Tibial nerve (tissue), 4 donors: ENCODE measurements around the gene OR7A5. TPM values are rescaled to one million over a fixed set of nuclear protein-coding genes. Genes with fewer than 3 reads are reported as not detected.

Source experiments
- DNase-seq, 2 donors: peaks; one replicate each; pipeline ENCODE4 v3.0.0-alpha.2; 2019; ENCODE audit warnings: low spot score in 2 of 2
- H3K27ac ChIP-seq, 4 donors: fragments of 200-600 bp; sonication (generic) in 3 of 4; one replicate each; pipeline ENCODE4 v1.5.1; 2017 to 2019; ENCODE audit warnings: mild to moderate bottlenecking in 1 of 4
- H3K27me3 ChIP-seq, 2 donors: fragments of 200-600 bp; sonication (generic) in 1 of 2; one replicate each; pipeline versions ENCODE4 v1.5.1 to v1.6.0; 2017 to 2019
- H3K36me3 ChIP-seq, 3 donors: fragments of 200-600 bp; sonication (generic); one replicate each; pipeline ENCODE4 v1.5.1; 2018 to 2019
- H3K4me1 ChIP-seq, 4 donors: fragments of 200-600 bp; sonication (generic) in 3 of 4; one replicate each; pipeline ENCODE4 v1.5.1; 2017 to 2019
- H3K4me3 ChIP-seq, 4 donors: fragments of 200-600 bp; sonication (generic) in 3 of 4; one replicate each; pipeline ENCODE4 v1.5.1; 2017 to 2019; ENCODE audit warnings: mild to moderate bottlenecking in 1 of 4, moderate library complexity in 1 of 4
- H3K9me3 ChIP-seq, 4 donors: fragments of 200-600 bp; sonication (generic) in 3 of 4; one replicate each; pipeline ENCODE4 v1.5.1; 2017 to 2019
- EP300 ChIP-seq, 2 donors: sonication (generic); formaldehyde crosslinking; IDR thresholded peaks; one replicate each; pipeline ENCODE4 v1.6.1; 2017; ENCODE audit warnings: antibody characterized with exemption in 2 of 2, mild to moderate bottlenecking in 1 of 2
- POLR2A ChIP-seq, 2 donors: fragments of 450-650 bp; IDR thresholded peaks; one replicate each; pipeline ENCODE4 v1.6.1; 2017; ENCODE audit warnings: antibody characterized with exemption in 2 of 2, mild to moderate bottlenecking in 2 of 2, moderate library complexity in 2 of 2
- WGBS, 2 donors: methylation state at CpG; one replicate each; pipeline ENCODE4 v1.1.5; 2018; 5-methylcytosine and 5-hydroxymethylcytosine counted together
- total RNA-seq, 4 donors: library from RNA; depleted of rRNA; stranded (reverse); fragments of >200 nt; gene quantifications; one replicate each; pipeline ENCODE4 v1.1.0, GENCODE V29; 2016
- TF ChIP-seq, protein P1 (sequence below), 5 experiments: fragments of 200-600 bp in 3 of 5; fragments of 450-650 bp in 2 of 5; sonication (generic) in 3 of 5; IDR thresholded peaks; one replicate each; pipeline ENCODE4 v1.5.1; 2016 to 2019; ENCODE audit warnings: antibody characterized with exemption in 5 of 5, mild to moderate bottlenecking in 3 of 5, moderate library complexity in 2 of 5

Gene OR7A5
- 1 to 10 TPM in 2 of 4 donors, under 1 TPM in 2; 0.22 to 1.8 (median 0.80) TPM for total RNA-seq

DNA sequence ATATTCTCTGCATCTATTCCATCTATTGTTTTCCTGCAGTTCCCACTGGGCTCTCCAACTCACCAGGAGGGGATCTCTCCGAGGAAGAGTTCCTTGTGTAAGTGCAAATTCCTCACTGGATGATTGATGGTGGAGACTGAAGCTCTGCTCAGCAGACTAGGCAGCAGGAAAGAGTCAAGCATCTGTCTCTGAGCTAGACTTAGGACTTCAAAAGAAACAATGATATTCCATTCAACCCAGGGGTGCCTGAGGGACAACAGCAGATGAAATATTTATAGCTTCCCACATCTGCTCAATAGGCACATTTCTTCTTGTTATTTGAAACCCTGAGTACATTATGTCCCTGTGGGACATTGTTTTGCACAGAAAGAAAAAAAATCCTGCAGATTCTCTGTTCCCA lies at the start of gene OR7A5, which contains the start of gene OR7C1:
OR7A5 (minus strand) TSS at position 175 of the 400 bp plus-strand sequence. CDS start 6,944 bp downstream, outside the sequence.
OR7C1 (minus strand) TSS at position 175 of the 400 bp plus-strand sequence. CDS start 35,049 bp downstream, outside the sequence.
- Histone ChIP-seq H3K4me1 (no peaks in the 10 kb centered on the region), H3K27me3 (no peaks in the 10 kb centered on the region), H3K9me3 (no peaks in the 10 kb centered on the region), H3K36me3 (no peaks in the 10 kb centered on the region), H3K27ac (no peak within 1 kb of the TSS), H3K4me3 (no peak within 1 kb of the TSS)
- no peak for DNase-seq
- 6 to 30% methylated on average over 1 of the region's 1 CpG for WGBS, 2 donors
- TF ChIP-seq POLR2A (IDR thresholded peaks at IDR 0.05) (no peak), EP300 (IDR thresholded peaks at IDR 0.05) (no peak)
- TF ChIP-seq, protein P1, sequence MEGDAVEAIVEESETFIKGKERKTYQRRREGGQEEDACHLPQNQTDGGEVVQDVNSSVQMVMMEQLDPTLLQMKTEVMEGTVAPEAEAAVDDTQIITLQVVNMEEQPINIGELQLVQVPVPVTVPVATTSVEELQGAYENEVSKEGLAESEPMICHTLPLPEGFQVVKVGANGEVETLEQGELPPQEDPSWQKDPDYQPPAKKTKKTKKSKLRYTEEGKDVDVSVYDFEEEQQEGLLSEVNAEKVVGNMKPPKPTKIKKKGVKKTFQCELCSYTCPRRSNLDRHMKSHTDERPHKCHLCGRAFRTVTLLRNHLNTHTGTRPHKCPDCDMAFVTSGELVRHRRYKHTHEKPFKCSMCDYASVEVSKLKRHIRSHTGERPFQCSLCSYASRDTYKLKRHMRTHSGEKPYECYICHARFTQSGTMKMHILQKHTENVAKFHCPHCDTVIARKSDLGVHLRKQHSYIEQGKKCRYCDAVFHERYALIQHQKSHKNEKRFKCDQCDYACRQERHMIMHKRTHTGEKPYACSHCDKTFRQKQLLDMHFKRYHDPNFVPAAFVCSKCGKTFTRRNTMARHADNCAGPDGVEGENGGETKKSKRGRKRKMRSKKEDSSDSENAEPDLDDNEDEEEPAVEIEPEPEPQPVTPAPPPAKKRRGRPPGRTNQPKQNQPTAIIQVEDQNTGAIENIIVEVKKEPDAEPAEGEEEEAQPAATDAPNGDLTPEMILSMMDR (IDR thresholded peaks at IDR 0.05): no peak

DNA sequence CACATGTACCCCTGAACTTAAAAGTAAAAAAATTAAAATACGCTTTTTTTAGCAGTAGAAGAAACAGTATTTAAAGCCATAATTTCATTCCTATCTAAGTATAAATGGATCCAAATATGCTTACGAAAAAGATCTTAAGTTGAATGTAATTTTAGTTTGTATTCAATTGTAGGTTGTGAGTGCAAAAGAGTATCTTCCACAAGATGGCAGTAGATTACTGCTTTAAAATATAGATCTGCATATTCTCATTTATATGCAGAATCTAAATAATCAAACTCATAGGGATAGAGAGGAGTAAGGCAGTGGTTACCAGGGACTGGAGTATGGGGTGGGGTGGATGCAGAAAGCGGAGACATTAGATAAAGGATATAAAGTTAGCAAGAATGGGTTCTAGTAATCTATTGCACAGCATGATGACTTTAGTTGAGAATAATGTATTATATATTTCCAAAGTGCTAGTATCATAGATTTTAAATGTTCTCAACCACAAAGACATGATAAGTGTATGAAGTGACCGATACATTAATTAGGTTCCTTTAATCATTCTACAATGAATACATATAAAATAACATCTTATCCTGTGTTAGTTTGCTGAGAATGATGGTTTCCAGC lies 36.7 kb upstream of the OR7A5 start:
- TF ChIP-seq EP300 (IDR thresholded peaks at IDR 0.05): no peak
- TF ChIP-seq, protein P1 (IDR thresholded peaks at IDR 0.05): peak in 3 of 5 experiments; percentile 9 to 34 (median 19)
- no peak overlapping the region for H3K4me3 ChIP-seq
- DNase-seq: no peak
- no peaks in the 10 kb centered on the region for H3K27me3 ChIP-seq
- H3K27ac ChIP-seq: no peak overlapping the region
- no peaks in the 10 kb centered on the region for H3K36me3 ChIP-seq
- WGBS, 2 donors: 71 to 76% methylated on average over 4 of the region's 4 CpGs
- no peaks in the 10 kb centered on the region for H3K4me1 ChIP-seq
- no peaks in the 10 kb centered on the region for H3K9me3 ChIP-seq

DNA sequence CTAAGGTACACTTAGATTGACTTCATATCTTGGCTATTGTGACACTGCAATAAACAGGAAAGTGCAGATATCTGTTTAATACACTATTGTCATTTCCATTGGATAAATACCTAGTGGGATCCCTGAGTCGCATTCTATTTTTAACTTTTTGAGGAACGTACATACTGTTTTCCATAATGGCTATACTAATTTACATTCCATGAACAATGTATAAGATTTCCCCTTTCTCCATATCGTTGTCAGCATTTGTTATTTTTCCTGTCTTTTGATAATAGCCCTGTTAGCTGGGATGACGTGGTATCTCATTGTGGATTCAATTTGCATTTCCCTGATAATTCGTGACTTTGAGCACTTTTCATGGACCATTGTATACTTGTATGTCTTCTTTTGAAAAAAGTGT lies 33.5 kb upstream of the OR7A5 start:
- no peaks in the 10 kb centered on the region for H3K36me3 ChIP-seq
- 74 to 77% methylated on average over 5 of the region's 5 CpGs for WGBS, 2 donors

DNA sequence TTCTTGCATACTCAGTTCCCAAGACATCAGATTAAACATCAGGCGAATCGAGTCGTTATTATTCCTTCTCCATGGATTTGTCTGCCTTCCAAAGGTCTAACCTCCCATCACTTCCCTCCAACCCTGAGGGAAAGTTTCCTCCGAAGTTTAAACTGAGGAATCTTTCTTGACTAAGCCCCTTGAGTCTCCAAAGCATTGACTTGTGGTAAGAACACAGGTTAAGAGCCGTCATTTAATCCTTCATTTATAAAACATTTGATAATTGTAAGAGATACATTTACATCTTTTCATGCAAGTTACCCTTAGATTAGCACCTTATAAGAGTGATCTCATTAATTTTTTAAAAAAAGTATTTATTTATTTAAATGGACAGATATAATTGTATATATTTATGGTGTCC lies 13.8 kb upstream of the OR7A5 start, which contains the start of gene OR7A10:
OR7A10 (minus strand) TSS at position 101 of the 400 bp plus-strand sequence. CDS start 7,045 bp downstream, outside the sequence.
- DNase-seq: no peak
- H3K9me3 ChIP-seq: no peaks in the 10 kb centered on the region
- WGBS, 2 donors: 57 to 70% methylated on average over 5 of the region's 5 CpGs
- H3K4me3 ChIP-seq: no peak within 1 kb of the TSS
- H3K27me3 ChIP-seq: no peaks in the 10 kb centered on the region
- no peaks in the 10 kb centered on the region for H3K4me1 ChIP-seq
- TF ChIP-seq, protein P1 (IDR thresholded peaks at IDR 0.05): no peak
- no peak for TF ChIP-seq EP300 (IDR thresholded peaks at IDR 0.05)
- no peak for TF ChIP-seq POLR2A (IDR thresholded peaks at IDR 0.05)
- H3K27ac ChIP-seq: no peak within 1 kb of the TSS
- no peaks in the 10 kb centered on the region for H3K36me3 ChIP-seq

More for the DNA sequence above, 33.5 kb upstream of the OR7A5 start:
- H3K4me3 ChIP-seq: no peak overlapping the region
- no peak overlapping the region for H3K27ac ChIP-seq
- H3K9me3 ChIP-seq: no peaks in the 10 kb centered on the region
- TF ChIP-seq, protein P1 (IDR thresholded peaks at IDR 0.05): no peak
- TF ChIP-seq POLR2A (IDR thresholded peaks at IDR 0.05) (no peak), EP300 (IDR thresholded peaks at IDR 0.05) (no peak)
- no peaks in the 10 kb centered on the region for H3K27me3 ChIP-seq
- DNase-seq: no peak
- no peaks in the 10 kb centered on the region for H3K4me1 ChIP-seq

DNA sequence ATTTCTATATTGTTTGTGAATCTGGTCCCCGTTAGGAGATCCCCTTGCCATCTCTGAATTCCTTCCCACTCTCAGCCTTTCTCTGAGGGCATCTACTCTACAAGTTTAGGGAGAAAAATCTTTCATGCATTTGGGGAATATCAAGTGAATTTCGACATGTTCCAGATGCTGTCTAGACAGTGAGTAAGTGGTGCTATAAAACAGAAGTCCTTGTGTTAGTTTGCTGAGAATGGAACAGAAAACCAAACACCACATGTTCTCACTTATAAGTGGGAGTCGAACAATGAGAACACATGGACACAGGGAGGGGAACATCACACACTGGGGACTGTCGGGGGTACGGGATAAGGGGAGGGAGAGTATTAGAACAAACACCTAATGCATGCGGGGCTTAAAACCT lies 8.6 kb upstream of the OR7A5 start:
- Histone ChIP-seq H3K4me3 (no peak overlapping the region), H3K4me1 (no peaks in the 10 kb centered on the region), H3K9me3 (no peaks in the 10 kb centered on the region), H3K27me3 (no peaks in the 10 kb centered on the region), H3K36me3 (no peaks in the 10 kb centered on the region), H3K27ac (no peak overlapping the region)
- TF ChIP-seq, protein P1 (IDR thresholded peaks at IDR 0.05): no peak
- TF ChIP-seq POLR2A (IDR thresholded peaks at IDR 0.05) (no peak), EP300 (IDR thresholded peaks at IDR 0.05) (no peak)
- 32 to 37% methylated on average over 6 of the region's 6 CpGs for WGBS, 2 donors
- DNase-seq: no peak
